ENCODE measurements around the gene C4orf54. TPM values are rescaled to one million over a fixed set of nuclear protein-coding genes. Genes with fewer than 3 reads are reported as not detected.

The C4orf54 gene
- total RNA-seq, 1 donor from 2014 or later = not detected

Other genes with a start within 250 kb of the C4orf54 start
- not detected in 2 replicates for gene ADH7, start 222.5 kb downstream of the C4orf54 start, total RNA-seq
- not detected in 2 replicates for gene C4orf17, start 146.8 kb downstream of the C4orf54 start, total RNA-seq
- gene TRMT10A, start 93.8 kb downstream of the C4orf54 start, total RNA-seq = 10.8 and 14.8 TPM in 2 replicates
- gene MTTP, start 83.0 kb downstream of the C4orf54 start, total RNA-seq = 0.07 and 0.08 TPM in 2 replicates
- gene DAPP1, start 159.0 kb upstream of the C4orf54 start, total RNA-seq = 25.7 and 29.0 TPM in 2 replicates
- gene LAMTOR3, start 236.6 kb upstream of the C4orf54 start, total RNA-seq = 60.7 and 71.4 TPM in 2 replicates

Measured in kidney epithelial cell (primary cell).